Fibroblast of gingiva (primary cell): Measurements from ENCODE around the gene FHAD1.
"Not testable (repeated sequence)": the region's sequence is repeated elsewhere in the genome, so short reads cannot be mapped to it uniquely, and the experiment has no call there.

Experiments used
- DNase-seq: peaks from one replicate; pipeline ENCODE4 v3.0.0-alpha.2; 2011; ENCODE audit warnings: low read depth

The FHAD1 gene

GRCh38 chr1:15305468-15305770 lies 58.4 kb downstream of the FHAD1 start:
- peak; percentile 42 for DNase-seq

GRCh38 chr1:15306352-15306751 lies 59.3 kb downstream of the FHAD1 start:
- DNase-seq, result not testable (repeated sequence)

- DNase-seq, result no peak
Measured at GRCh38 chr1:15308135-15308534, 61.1 kb downstream of the FHAD1 start.

GRCh38 chr1:15308621-15309027 lies 61.6 kb downstream of the FHAD1 start:
- DNase-seq, result no peak

- no peak for DNase-seq
Measured at GRCh38 chr1:15309687-15310086, 62.7 kb downstream of the FHAD1 start.

GRCh38 chr1:15310544-15310943 lies 63.5 kb downstream of the FHAD1 start:
- no peak for DNase-seq

GRCh38 chr1:15311122-15311822 lies 64.2 kb downstream of the FHAD1 start:
- DNase-seq, result no peak

- no peak for DNase-seq
Measured at GRCh38 chr1:15311880-15312279, 64.9 kb downstream of the FHAD1 start.

- DNase-seq, result no peak
Measured at GRCh38 chr1:15312626-15313411, 65.8 kb downstream of the FHAD1 start.

- DNase-seq, result no peak
Measured at GRCh38 chr1:15314328-15315281, 67.6 kb downstream of the FHAD1 start.

GRCh38 chr1:15315815-15316214 lies 68.8 kb downstream of the FHAD1 start:
- no peak for DNase-seq

- DNase-seq, result no peak
Measured at GRCh38 chr1:15316510-15316909, 69.5 kb downstream of the FHAD1 start.

- DNase-seq, result no peak
Measured at GRCh38 chr1:15320267-15320666, 73.2 kb downstream of the FHAD1 start.

- DNase-seq, result no peak
Measured at GRCh38 chr1:15321601-15322000, 74.6 kb downstream of the FHAD1 start.

GRCh38 chr1:15322648-15323350 lies 75.8 kb downstream of the FHAD1 start:
- no peak for DNase-seq

GRCh38 chr1:15323351-15323988 lies 76.4 kb downstream of the FHAD1 start:
- DNase-seq, result peak; percentile 70

GRCh38 chr1:15323989-15324868 lies 77.2 kb downstream of the FHAD1 start:
- DNase-seq, result no peak

- no peak for DNase-seq
Measured at GRCh38 chr1:15324869-15325335, 77.9 kb downstream of the FHAD1 start.

GRCh38 chr1:15325375-15326085 lies 78.5 kb downstream of the FHAD1 start:
- DNase-seq, result no peak
